ENCODE measurements around the gene CHCHD10.

GRCh38 chr22:23777776-23778576 lies 10.2 kb upstream of the CHCHD10 start:
- TF ChIP-seq CTCF (conservative IDR thresholded peaks at IDR 0.05; ENCODE audit: low read depth, low read length) (no peak), EZH2 (IDR thresholded peaks at IDR 0.05; ENCODE audit: borderline replicate concordance, low read depth, low read length, poor library complexity, severe bottlenecking) (no peak)
